Measurements from ENCODE around the gene CHRNB1.

- TF ChIP-seq POLR2A (IDR thresholded peaks at IDR 0.05) (no peak), CTCF (IDR thresholded peaks at IDR 0.05) (no peak), POLR2AphosphoS5 (IDR thresholded peaks at IDR 0.05) (no peak)
Observed at GRCh38 chr17:7437369-7437863, 7.4 kb upstream of the CHRNB1 start.
